Activated CD8-positive, alpha-beta T cell treated with anti-CD3 and anti-CD28 coated beads, Interleukin-2, amount 10 ng/mL, durations not matched to agents 7 days and 5 days (primary cell): ENCODE measurements around the gene CACNA1C. TPM values are rescaled to one million over a fixed set of nuclear protein-coding genes. Genes with fewer than 3 reads are reported as not detected.

Experiments
- ATAC-seq: fragments of 150-1000 bp; cut with Tn5 transposase; one replicate; pipeline ENCODE4 v1.10.0; 2021; ENCODE audit warnings: moderate library complexity
- CTCF ChIA-PET: fragments of 350-600 bp; sonication (Branson Sonifier 250); formaldehyde crosslinking; loops from one replicate; lab custom pipeline; 2021; ENCODE audit warnings: antibody characterized with exemption; lab: Charles Lee
- POLR2A ChIA-PET: fragments of 350-600 bp; sonication (Branson Sonifier 250); formaldehyde crosslinking; loops from one replicate; lab custom pipeline; 2021; ENCODE audit warnings: antibody characterized with exemption; lab: Charles Lee
- DNase-seq: peaks from one replicate; pipeline ENCODE4 v3.0.0-alpha.2; 2020
- H3K27ac Mint-ChIP-seq: one replicate; pipeline ENCODE4 v1.8.0; 2021; ENCODE audit warnings: mild to moderate bottlenecking, mixed read lengths
- H3K27me3 Mint-ChIP-seq: one replicate; pipeline ENCODE4 v1.8.0; 2021; ENCODE audit warnings: low read depth, mixed read lengths
- H3K36me3 Mint-ChIP-seq: one replicate; pipeline ENCODE4 v1.8.0; 2021; ENCODE audit warnings: low read depth, mixed read lengths
- H3K4me1 Mint-ChIP-seq: one replicate; pipeline ENCODE4 v1.8.0; 2021; ENCODE audit warnings: low read depth, mixed read lengths
- H3K4me3 Mint-ChIP-seq: one replicate; pipeline ENCODE4 v1.8.0; 2021; ENCODE audit warnings: mild to moderate bottlenecking, mixed read lengths
- H3K9me3 Mint-ChIP-seq: one replicate; pipeline ENCODE4 v1.8.0; 2022; ENCODE audit warnings: mixed read lengths; ENCODE audit not compliant: insufficient read depth
- total RNA-seq, 2 experiments: library from RNA; stranded (reverse); gene quantifications; one replicate each; pipeline ENCODE4 v1.2.3, GENCODE V29; 2021

The CACNA1C gene
- total RNA-seq, 2 experiments from 2014 or later: 0.08 TPM

DNA sequence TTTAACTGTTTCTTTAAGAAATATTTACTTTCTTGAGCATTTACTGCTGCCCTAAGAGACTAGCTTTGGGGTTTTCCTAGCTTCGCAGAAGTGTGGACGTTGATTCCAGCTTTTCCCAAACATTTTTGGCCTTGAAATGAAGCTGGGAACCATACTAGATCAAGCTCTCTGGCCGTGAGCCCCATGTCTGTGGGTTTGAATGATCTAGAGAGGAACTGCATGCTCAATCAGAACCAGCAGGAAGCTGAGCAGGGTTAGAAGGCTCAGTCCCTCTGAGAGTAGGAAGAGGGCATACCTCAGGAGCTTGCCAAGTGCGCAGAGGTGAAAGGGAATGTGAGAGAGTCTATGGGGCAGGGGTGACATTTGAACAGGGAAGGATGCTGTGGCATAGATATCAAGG is 292.1 kb downstream of the CACNA1C start:
- Mint-ChIP-seq H3K4me3 (no peak overlapping the region), H3K27me3 (peaks cover 11% of the 10 kb centered on the region), H3K4me1 (no peaks in the 10 kb centered on the region), H3K9me3 (no peaks in the 10 kb centered on the region), H3K27ac (no peak overlapping the region), H3K36me3 (no peaks in the 10 kb centered on the region)
- no peak for ATAC-seq
- POLR2A ChIA-PET: no interaction called here
- CTCF ChIA-PET: no interaction called here
- DNase-seq: no peak

GRCh38 chr12:2345902-2346301 is 293.1 kb downstream of the CACNA1C start:
- ChIA-PET POLR2A (no interaction called here), CTCF (interaction anchor here (1.2 kb wide), 1 partner anchor 15 kb away, joined by 4 read pairs; no protein-coding TSS in a partner anchor)
- no peaks in the 10 kb centered on the region for H3K9me3 Mint-ChIP-seq
- no peak overlapping the region for H3K4me3 Mint-ChIP-seq
- ATAC-seq (no peak), DNase-seq (no peak)
- H3K4me1 Mint-ChIP-seq: no peaks in the 10 kb centered on the region
- H3K27me3 Mint-ChIP-seq: peaks cover 11% of the 10 kb centered on the region
- no peaks in the 10 kb centered on the region for H3K36me3 Mint-ChIP-seq
- no peak overlapping the region for H3K27ac Mint-ChIP-seq

GRCh38 chr12:2346416-2346815 is 293.6 kb downstream of the CACNA1C start:
- no peak overlapping the region for H3K4me3 Mint-ChIP-seq
- H3K27me3 Mint-ChIP-seq: peaks cover 11% of the 10 kb centered on the region
- POLR2A ChIA-PET: no interaction called here
- DNase-seq (no peak), ATAC-seq (no peak)
- no peak overlapping the region for H3K27ac Mint-ChIP-seq
- H3K9me3 Mint-ChIP-seq: no peaks in the 10 kb centered on the region
- CTCF ChIA-PET: interaction anchor here (1.2 kb wide), 1 partner anchor 14 kb away, joined by 4 read pairs; no protein-coding TSS in a partner anchor
- H3K4me1 Mint-ChIP-seq: no peaks in the 10 kb centered on the region
- no peaks in the 10 kb centered on the region for H3K36me3 Mint-ChIP-seq

GRCh38 chr12:2347137-2347843 is 294.5 kb downstream of the CACNA1C start:
- DNase-seq: no peak
- no peak overlapping the region for H3K4me3 Mint-ChIP-seq
- H3K36me3 Mint-ChIP-seq: no peaks in the 10 kb centered on the region
- peaks cover 9% of the 10 kb centered on the region for H3K27me3 Mint-ChIP-seq
- ChIA-PET CTCF (interaction anchor here (1.2 kb wide), 1 partner anchor 13 kb away, joined by 4 read pairs; no protein-coding TSS in a partner anchor), POLR2A (no interaction called here)
- H3K9me3 Mint-ChIP-seq: no peaks in the 10 kb centered on the region
- H3K4me1 Mint-ChIP-seq: no peaks in the 10 kb centered on the region
- no peak overlapping the region for H3K27ac Mint-ChIP-seq
- no peak for ATAC-seq

- Mint-ChIP-seq H3K36me3 (no peaks in the 10 kb centered on the region), H3K4me3 (no peak overlapping the region), H3K4me1 (no peaks in the 10 kb centered on the region), H3K27me3 (peaks cover 9% of the 10 kb centered on the region), H3K9me3 (no peaks in the 10 kb centered on the region), H3K27ac (no peak overlapping the region)
- ChIA-PET CTCF (no interaction called here), POLR2A (no interaction called here)
- DNase-seq (no peak), ATAC-seq (no peak)
These were observed 295.2 kb downstream of the CACNA1C start for GRCh38 chr12:2347844-2348481.

GRCh38 chr12:2348482-2348852 is 295.7 kb downstream of the CACNA1C start:
- CTCF ChIA-PET: no interaction called here
- Mint-ChIP-seq H3K27me3 (peaks cover 11% of the 10 kb centered on the region), H3K9me3 (no peaks in the 10 kb centered on the region), H3K4me3 (no peak overlapping the region), H3K36me3 (no peaks in the 10 kb centered on the region), H3K27ac (no peak overlapping the region), H3K4me1 (no peaks in the 10 kb centered on the region)
- ATAC-seq: no peak
- DNase-seq: no peak
- POLR2A ChIA-PET: interaction anchor here (0.5 kb wide), 1 partner anchor 390 kb away, joined by 3 read pairs; no protein-coding TSS in a partner anchor

GRCh38 chr12:2351161-2351560 is 298.4 kb downstream of the CACNA1C start:
- Mint-ChIP-seq H3K27me3 (peaks cover 12% of the 10 kb centered on the region), H3K4me1 (no peaks in the 10 kb centered on the region), H3K27ac (no peak overlapping the region), H3K9me3 (no peaks in the 10 kb centered on the region), H3K36me3 (no peaks in the 10 kb centered on the region), H3K4me3 (no peak overlapping the region)
- POLR2A ChIA-PET: interaction anchor here (0.6 kb wide), 1 partner anchor 466 kb away, joined by 3 read pairs; no protein-coding TSS in a partner anchor
- CTCF ChIA-PET: no interaction called here
- no peak for ATAC-seq
- no peak for DNase-seq

DNA sequence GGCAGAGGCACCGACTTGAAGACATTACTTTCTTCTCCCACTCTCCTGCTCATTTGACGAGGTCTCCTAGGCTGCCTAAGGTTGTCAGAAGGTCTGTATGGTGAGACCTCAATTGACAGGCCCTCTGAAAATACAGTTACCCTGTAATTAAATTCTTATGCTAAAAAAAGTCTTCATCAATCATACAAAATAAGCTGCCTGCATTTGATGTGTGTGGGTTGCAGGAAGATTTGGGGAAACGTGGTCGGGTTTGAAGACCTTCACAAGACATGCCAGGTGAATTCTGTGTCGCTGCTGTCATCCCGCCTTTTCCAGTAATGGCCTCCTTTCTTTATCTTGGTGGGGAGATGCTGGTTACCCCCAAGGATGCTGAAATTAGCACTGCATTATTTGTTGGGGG is 299.4 kb downstream of the CACNA1C start:
- ChIA-PET POLR2A (no interaction called here), CTCF (no interaction called here)
- no peak overlapping the region for H3K4me3 Mint-ChIP-seq
- H3K4me1 Mint-ChIP-seq: no peaks in the 10 kb centered on the region
- ATAC-seq (no peak), DNase-seq (no peak)
- no peaks in the 10 kb centered on the region for H3K9me3 Mint-ChIP-seq
- H3K36me3 Mint-ChIP-seq: no peaks in the 10 kb centered on the region
- no peak overlapping the region for H3K27ac Mint-ChIP-seq
- H3K27me3 Mint-ChIP-seq: peaks cover 16% of the 10 kb centered on the region

GRCh38 chr12:2353281-2353680 is 300.5 kb downstream of the CACNA1C start:
- H3K27ac Mint-ChIP-seq: no peak overlapping the region
- POLR2A ChIA-PET: no interaction called here
- ATAC-seq: no peak
- H3K36me3 Mint-ChIP-seq: no peaks in the 10 kb centered on the region
- H3K9me3 Mint-ChIP-seq: no peaks in the 10 kb centered on the region
- CTCF ChIA-PET: no interaction called here
- peaks cover 20% of the 10 kb centered on the region for H3K27me3 Mint-ChIP-seq
- DNase-seq: no peak
- H3K4me1 Mint-ChIP-seq: peaks cover 6% of the 10 kb centered on the region
- H3K4me3 Mint-ChIP-seq: no peak overlapping the region

- POLR2A ChIA-PET: no interaction called here
- Mint-ChIP-seq H3K9me3 (no peaks in the 10 kb centered on the region), H3K27ac (no peak overlapping the region), H3K36me3 (no peaks in the 10 kb centered on the region), H3K27me3 (peaks cover 20% of the 10 kb centered on the region), H3K4me1 (peaks cover 10% of the 10 kb centered on the region), H3K4me3 (no peak overlapping the region)
- CTCF ChIA-PET: no interaction called here
- ATAC-seq (no peak), DNase-seq (no peak)
These were observed 300.9 kb downstream of the CACNA1C start for GRCh38 chr12:2353691-2354090.

DNA sequence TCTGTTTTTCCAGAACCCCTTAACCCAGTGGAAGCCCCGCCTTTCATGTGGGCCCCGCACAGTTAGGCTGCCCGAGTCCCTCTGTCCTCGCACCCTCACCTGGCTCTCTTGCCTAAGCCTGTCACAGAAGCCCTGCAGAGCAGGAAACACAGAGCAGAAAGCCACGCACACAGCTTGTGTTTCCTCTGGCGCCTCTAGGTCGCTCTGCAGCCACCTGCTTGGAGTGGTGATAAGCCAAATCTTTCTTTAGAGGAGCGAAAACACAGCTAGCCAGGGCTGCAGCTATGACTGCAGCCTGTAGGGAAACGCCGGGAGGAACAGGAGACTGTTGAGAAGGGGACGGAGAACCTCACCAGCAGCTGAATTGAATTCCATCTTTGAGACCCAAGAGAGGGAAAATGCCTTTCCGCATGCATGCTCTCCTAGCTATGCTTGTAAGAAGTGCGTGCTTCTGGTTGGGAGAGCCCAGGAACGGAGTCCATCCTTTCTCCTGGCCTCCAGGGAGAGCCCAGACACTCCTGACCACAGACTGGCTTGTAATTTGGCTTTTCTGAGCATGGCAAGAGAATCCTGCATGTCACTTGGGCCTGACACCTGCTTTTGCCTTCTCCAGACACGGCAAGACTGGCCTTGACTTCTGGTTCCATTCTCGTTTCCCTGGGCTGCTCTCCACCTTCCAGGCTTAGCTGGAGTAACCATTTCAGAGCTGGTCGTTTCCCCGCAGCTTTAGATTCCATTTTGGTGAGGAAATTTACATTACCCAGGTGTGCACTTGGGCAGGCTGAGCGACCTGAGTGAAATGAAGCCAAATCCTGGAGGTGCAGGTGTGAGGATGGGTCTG is 301.6 kb downstream of the CACNA1C start:
- no peaks in the 10 kb centered on the region for H3K36me3 Mint-ChIP-seq
- DNase-seq (no peak), ATAC-seq (no peak)
- H3K9me3 Mint-ChIP-seq: no peaks in the 10 kb centered on the region
- peaks cover 25% of the 10 kb centered on the region for H3K27me3 Mint-ChIP-seq
- H3K27ac Mint-ChIP-seq: no peak overlapping the region
- no peak overlapping the region for H3K4me3 Mint-ChIP-seq
- ChIA-PET POLR2A (no interaction called here), CTCF (no interaction called here)
- H3K4me1 Mint-ChIP-seq: peaks cover 16% of the 10 kb centered on the region

- DNase-seq (no peak), ATAC-seq (no peak)
- Mint-ChIP-seq H3K36me3 (no peaks in the 10 kb centered on the region), H3K4me1 (peaks cover 19% of the 10 kb centered on the region), H3K27ac (no peak overlapping the region), H3K9me3 (no peaks in the 10 kb centered on the region), H3K27me3 (peaks cover 31% of the 10 kb centered on the region), H3K4me3 (no peak overlapping the region)
- ChIA-PET CTCF (interaction anchor here (1.0 kb wide), 1 partner anchor 228 kb away, joined by 3 read pairs; no protein-coding TSS in a partner anchor), POLR2A (no interaction called here)
These were observed 302.4 kb downstream of the CACNA1C start for GRCh38 chr12:2355198-2355597.
